SK-N-DZ (cell line): ENCODE data around the gene IQCE.
"Not testable (repeated sequence)": the region's sequence is repeated elsewhere in the genome, so short reads cannot be mapped to it uniquely, and the experiment has no call there.

Source experiments
- DNase-seq: peaks from one replicate; pipeline ENCODE4 v3.0.0-alpha.2; 2015; ENCODE audit warnings: low spot score

IQCE gene

GRCh38 chr7:2553108-2553507 is 5.7 kb upstream of the IQCE start:
- no peak for DNase-seq

- peak; percentile 18 for DNase-seq
Measured at GRCh38 chr7:2553831-2554581, 4.8 kb upstream of the IQCE start.

DNA sequence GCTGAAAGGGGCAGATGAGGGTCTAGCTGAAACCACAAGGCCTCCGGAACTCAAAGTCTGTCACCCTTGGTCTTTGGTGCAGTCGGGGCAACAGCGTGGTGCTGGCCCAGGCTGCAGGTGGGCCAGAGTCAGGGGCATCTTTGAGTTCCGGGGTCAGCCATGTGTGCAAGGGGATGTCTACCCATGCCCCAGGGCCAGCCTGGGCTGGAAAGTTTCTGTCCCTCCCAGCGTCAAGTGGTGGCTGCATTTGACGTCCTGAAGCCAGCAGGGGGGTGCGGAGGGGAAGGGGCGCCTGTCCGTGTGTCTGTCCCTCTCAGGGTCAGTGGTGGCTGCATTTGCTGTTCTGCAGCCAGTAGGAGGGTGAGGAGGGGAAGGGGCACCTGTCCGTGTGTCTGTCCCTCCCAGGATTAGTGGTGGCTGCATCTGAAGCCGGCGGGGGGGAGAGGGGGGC is 4.1 kb upstream of the IQCE start:
- DNase-seq = peak; percentile 21

- peak; percentile 97 for DNase-seq
Measured at GRCh38 chr7:2555121-2556052, 3.4 kb upstream of the IQCE start, which contains the start of gene BRAT1. Gene BRAT1, minus strand, starts transcription at chr7:2555524. Its CDS starts 1,093 bp downstream, at chr7:2554431.

- DNase-seq = peak; percentile 16
Measured at GRCh38 chr7:2559283-2559950, 638 bp downstream of the IQCE start.

- DNase-seq = not testable (repeated sequence)
Measured at GRCh38 chr7:2563955-2564354, 5.2 kb downstream of the IQCE start.

DNA sequence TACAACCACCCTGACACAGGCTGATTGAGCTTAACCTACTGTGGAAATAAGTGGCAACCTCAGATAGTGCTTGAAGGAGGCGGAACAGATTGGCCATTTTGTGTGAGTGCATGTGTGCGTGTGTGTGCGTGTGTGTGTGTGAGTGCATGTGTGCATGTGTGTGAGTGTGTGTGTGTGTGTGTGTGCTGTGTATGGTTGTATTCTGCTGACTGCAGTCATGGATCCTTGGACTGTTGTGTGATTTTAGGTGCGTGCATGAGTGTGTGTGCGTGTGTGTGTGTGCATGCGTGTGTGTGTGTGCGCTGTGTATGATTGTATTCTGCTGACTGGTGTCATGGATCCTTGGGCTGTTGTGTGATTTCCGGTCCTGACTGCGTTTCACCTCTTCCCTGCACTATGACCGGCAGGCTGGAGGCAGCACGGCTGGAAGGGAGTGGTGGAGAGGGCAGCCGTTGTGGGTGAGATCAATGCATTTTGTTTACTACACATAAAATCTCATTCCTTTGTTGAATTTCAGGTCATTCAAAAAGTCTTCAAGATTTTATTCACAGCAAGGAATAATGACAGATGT is 6.3 kb downstream of the IQCE start:
- DNase-seq = no peak

DNA sequence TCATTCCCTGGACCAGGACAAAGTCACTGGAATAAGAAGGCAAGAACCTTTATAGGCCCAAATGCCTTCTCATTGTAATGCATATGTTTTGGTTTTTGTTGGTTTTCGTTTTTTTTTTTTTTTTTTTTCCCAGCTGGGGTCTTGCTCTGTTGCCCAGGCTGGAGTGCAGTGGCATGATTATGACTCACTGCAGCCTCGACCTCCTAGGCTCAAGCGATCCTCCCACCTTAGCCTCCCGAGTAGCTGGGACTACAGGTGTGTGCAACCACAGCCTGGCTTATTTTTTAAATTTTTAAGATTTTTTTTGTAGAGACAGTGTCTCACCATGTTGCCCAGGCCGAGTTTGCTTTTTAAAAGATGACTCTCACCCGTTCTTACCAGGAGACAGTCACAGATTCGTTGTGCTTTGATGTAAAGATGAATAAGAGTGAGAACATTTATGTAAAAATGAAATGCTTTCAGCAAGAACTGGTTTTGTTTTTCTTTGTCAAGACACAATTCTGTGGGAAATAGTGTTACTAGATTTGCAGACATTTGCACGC is 7.6 kb downstream of the IQCE start:
- no peak for DNase-seq

- DNase-seq = no peak
Measured at GRCh38 chr7:2566890-2567678, 8.3 kb downstream of the IQCE start.

DNA sequence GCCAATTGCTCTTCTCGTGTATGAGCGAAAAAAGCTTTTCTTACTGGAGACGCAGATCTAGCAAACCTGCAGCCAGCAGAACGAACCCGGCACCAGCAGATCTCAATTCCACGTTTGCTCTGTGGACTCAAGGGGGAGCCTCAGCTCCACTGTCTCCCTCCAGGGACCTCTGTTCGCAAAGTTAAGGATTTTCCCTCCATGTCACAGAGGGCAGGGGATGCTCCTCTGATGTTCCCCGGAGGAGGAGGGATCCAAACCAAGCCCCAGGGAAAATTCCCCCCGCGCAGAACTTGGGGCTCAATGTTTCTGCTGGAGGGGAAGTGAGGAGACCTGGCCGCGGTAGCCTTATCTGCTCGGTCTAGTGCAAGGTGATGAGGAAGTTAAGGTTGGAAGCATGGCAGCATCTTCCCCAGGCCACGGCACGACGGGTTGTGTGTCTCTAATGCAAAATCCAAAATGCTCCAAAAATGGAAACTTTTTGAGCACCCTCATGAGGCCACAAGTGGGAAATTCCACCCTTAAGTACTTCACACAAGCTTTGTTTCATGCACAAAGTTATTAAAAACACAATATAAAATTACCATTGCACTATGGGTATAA is 9.0 kb downstream of the IQCE start:
- peak; percentile 42 for DNase-seq

GRCh38 chr7:2568521-2569223 is 9.9 kb downstream of the IQCE start:
- no peak for DNase-seq

GRCh38 chr7:2569421-2569820 is 10.6 kb downstream of the IQCE start:
- no peak for DNase-seq

- no peak for DNase-seq
Measured at GRCh38 chr7:2570021-2570420, 11.2 kb downstream of the IQCE start.

GRCh38 chr7:2571409-2571808 is 12.6 kb downstream of the IQCE start:
- no peak for DNase-seq

- no peak for DNase-seq
Measured at GRCh38 chr7:2572101-2572842, 13.5 kb downstream of the IQCE start.

- DNase-seq = no peak
Measured at GRCh38 chr7:2573761-2574160, 15.0 kb downstream of the IQCE start.

- no peak for DNase-seq
Measured at GRCh38 chr7:2575046-2575732, 16.4 kb downstream of the IQCE start.

- DNase-seq = no peak
Measured at GRCh38 chr7:2575733-2576340, 17.1 kb downstream of the IQCE start.
